ENCODE measurements around the gene AFF3.

The AFF3 gene

DNA sequence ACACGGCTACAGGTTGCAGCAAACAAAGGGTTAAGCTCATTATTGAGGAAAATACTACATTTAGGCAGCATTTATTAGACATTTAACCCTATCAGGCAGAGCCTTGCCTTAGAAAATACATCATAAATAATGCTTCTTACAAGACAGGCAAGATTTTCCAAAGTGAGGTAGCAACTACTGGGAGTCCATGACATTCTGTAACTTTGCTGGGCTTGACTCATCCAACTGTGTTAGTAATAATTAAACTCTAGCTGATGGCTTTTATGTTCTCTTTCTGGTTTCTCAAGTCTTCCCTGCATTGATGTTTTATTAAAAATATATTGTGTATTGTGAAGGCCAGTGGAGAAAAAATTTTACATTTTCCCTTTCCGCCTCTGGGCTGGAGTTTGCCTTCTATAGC is 291.3 kb downstream of the AFF3 start:
- H3K79me1 ChIP-seq (ENCODE audit: low read length), result no peaks in the 10 kb centered on the region
- H3K4me3 ChIP-seq (ENCODE audit: low read depth, low read length), result no peak overlapping the region
- no peaks in the 10 kb centered on the region for H3K79me2 ChIP-seq (ENCODE audit: control insufficient read depth, insufficient read depth, low read length, poor library complexity)
- no peaks in the 10 kb centered on the region for H3K27me3 ChIP-seq (ENCODE audit: insufficient read depth, low read length)
- H2BK12ac ChIP-seq (ENCODE audit: low read length), result no peak overlapping the region
- no peaks in the 10 kb centered on the region for H3K9me3 ChIP-seq (ENCODE audit: insufficient read depth, low read depth, low read length)
- no peak overlapping the region for H2BK120ac ChIP-seq (ENCODE audit: insufficient read depth, low read length, poor library complexity)
- no peak for DNase-seq
- no CpG with 5 or more reads among the region's 2 CpGs for WGBS (ENCODE audit: extremely low coverage, insufficient coverage, insufficient read length)
- no peak overlapping the region for H3K9ac ChIP-seq (ENCODE audit: low read length)
- no peaks in the 10 kb centered on the region for H3K4me1 ChIP-seq (ENCODE audit: control insufficient read depth in 1 of 2, insufficient read depth in 2 of 2, low read length in 2 of 2)
- no peak overlapping the region for H3K23ac ChIP-seq (ENCODE audit: low read length)
- no peaks in the 10 kb centered on the region for H3K36me3 ChIP-seq (ENCODE audit: control insufficient read depth in 1 of 2, insufficient read depth in 2 of 2, low read length in 2 of 2)
- H2AK5ac ChIP-seq (ENCODE audit: low read length), result no peak overlapping the region
- H3K4ac ChIP-seq (ENCODE audit: low read depth, low read length), result no peak overlapping the region
- no peak overlapping the region for H3K4me2 ChIP-seq (ENCODE audit: low read length)
- H4K91ac ChIP-seq (ENCODE audit: low read depth, low read length), result no peak overlapping the region
- H3K14ac ChIP-seq (ENCODE audit: low read length), result no peak overlapping the region
- H3K27ac ChIP-seq (ENCODE audit: low read depth, low read length), result no peak overlapping the region
- H3K18ac ChIP-seq (ENCODE audit: low read length), result no peak overlapping the region
- no peak overlapping the region for H4K12ac ChIP-seq (ENCODE audit: low read depth, low read length)
- no peak overlapping the region for H2AFZ ChIP-seq (ENCODE audit: insufficient read depth, low read length, poor library complexity)
- H4K8ac ChIP-seq (ENCODE audit: low read depth, low read length), result no peak overlapping the region
- no peak overlapping the region for H2BK5ac ChIP-seq (ENCODE audit: low read depth, low read length, poor library complexity)

GRCh38 chr2:99850084-99850710 is 292.2 kb downstream of the AFF3 start:
- no peaks in the 10 kb centered on the region for H3K9me3 ChIP-seq (ENCODE audit: insufficient read depth, low read depth, low read length)
- H3K4ac ChIP-seq (ENCODE audit: low read depth, low read length), result no peak overlapping the region
- no peaks in the 10 kb centered on the region for H3K27me3 ChIP-seq (ENCODE audit: insufficient read depth, low read length)

DNA sequence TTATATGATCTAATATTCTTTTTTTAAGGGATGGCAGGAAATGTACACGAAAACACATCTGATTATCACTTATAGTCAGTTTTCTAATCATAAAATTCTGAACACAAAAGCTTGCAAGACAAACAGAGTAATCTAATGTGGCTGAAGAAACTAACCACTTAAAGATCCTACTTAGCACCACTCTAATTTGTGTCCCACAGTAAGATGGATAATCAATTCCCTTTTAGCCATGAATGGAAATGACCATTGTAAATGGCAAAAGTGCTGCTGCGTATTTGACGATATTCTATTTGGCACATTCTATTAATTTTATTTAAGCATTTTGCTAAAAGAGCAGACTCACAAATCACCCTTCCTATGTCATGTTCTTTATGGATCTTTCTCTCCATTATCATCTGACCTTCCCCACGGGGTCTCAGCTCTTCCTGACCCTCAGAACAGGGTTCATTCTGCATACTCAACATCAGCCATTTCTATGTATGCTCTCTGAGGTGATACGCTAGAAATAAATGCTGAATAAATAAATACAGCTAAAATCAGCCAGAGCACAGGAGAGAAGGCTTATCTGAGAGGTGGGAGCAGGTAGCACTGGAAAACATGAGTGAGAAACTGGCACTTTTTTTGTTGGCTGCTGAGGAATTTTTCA is 295.8 kb downstream of the AFF3 start:
- Histone ChIP-seq H3K9me3 (ENCODE audit: insufficient read depth, low read depth, low read length) (no peaks in the 10 kb centered on the region), H2BK5ac (ENCODE audit: low read depth, low read length, poor library complexity) (no peak overlapping the region), H2AFZ (ENCODE audit: insufficient read depth, low read length, poor library complexity) (no peak overlapping the region), H3K79me2 (ENCODE audit: control insufficient read depth, insufficient read depth, low read length, poor library complexity) (no peaks in the 10 kb centered on the region), H3K4me2 (ENCODE audit: low read length) (no peak overlapping the region), H3K4me3 (ENCODE audit: low read depth, low read length) (no peak overlapping the region), H3K27me3 (ENCODE audit: insufficient read depth, low read length) (no peaks in the 10 kb centered on the region), H3K18ac (ENCODE audit: low read length) (no peak overlapping the region), H3K4ac (ENCODE audit: low read depth, low read length) (no peak overlapping the region), H2BK12ac (ENCODE audit: low read length) (no peak overlapping the region), H2AK5ac (ENCODE audit: low read length) (no peak overlapping the region), H3K14ac (ENCODE audit: low read length) (no peak overlapping the region), H3K4me1 (ENCODE audit: control insufficient read depth in 1 of 2, insufficient read depth in 2 of 2, low read length in 2 of 2) (no peaks in the 10 kb centered on the region), H3K27ac (ENCODE audit: low read depth, low read length) (no peak overlapping the region), H3K23ac (ENCODE audit: low read length) (no peak overlapping the region), H3K36me3 (ENCODE audit: control insufficient read depth in 1 of 2, insufficient read depth in 2 of 2, low read length in 2 of 2) (no peaks in the 10 kb centered on the region), H3K79me1 (ENCODE audit: low read length) (no peaks in the 10 kb centered on the region), H3K9ac (ENCODE audit: low read length) (no peak overlapping the region), H4K8ac (ENCODE audit: low read depth, low read length) (no peak overlapping the region), H4K12ac (ENCODE audit: low read depth, low read length) (no peak overlapping the region), H2BK120ac (ENCODE audit: insufficient read depth, low read length, poor library complexity) (no peak overlapping the region), H4K91ac (ENCODE audit: low read depth, low read length) (no peak overlapping the region)
- WGBS (ENCODE audit: extremely low coverage, insufficient coverage, insufficient read length), result no CpG with 5 or more reads among the region's 5 CpGs
- no peak for DNase-seq

More at GRCh38 chr2:99850084-99850710, 292.2 kb downstream of the AFF3 start:
- H2BK5ac ChIP-seq (ENCODE audit: low read depth, low read length, poor library complexity), result no peak overlapping the region
- WGBS (ENCODE audit: extremely low coverage, insufficient coverage, insufficient read length), result no CpG with 5 or more reads among the region's 5 CpGs
- DNase-seq, result no peak
- H3K27ac ChIP-seq (ENCODE audit: low read depth, low read length), result no peak overlapping the region
- H2AK5ac ChIP-seq (ENCODE audit: low read length), result no peak overlapping the region
- H2AFZ ChIP-seq (ENCODE audit: insufficient read depth, low read length, poor library complexity), result no peak overlapping the region
- no peak overlapping the region for H4K8ac ChIP-seq (ENCODE audit: low read depth, low read length)
- H3K79me2 ChIP-seq (ENCODE audit: control insufficient read depth, insufficient read depth, low read length, poor library complexity), result no peaks in the 10 kb centered on the region
- no peak overlapping the region for H3K9ac ChIP-seq (ENCODE audit: low read length)
- H3K36me3 ChIP-seq (ENCODE audit: control insufficient read depth in 1 of 2, insufficient read depth in 2 of 2, low read length in 2 of 2), result no peaks in the 10 kb centered on the region
- no peaks in the 10 kb centered on the region for H3K79me1 ChIP-seq (ENCODE audit: low read length)
- no peak overlapping the region for H2BK120ac ChIP-seq (ENCODE audit: insufficient read depth, low read length, poor library complexity)
- H3K14ac ChIP-seq (ENCODE audit: low read length), result no peak overlapping the region
- no peak overlapping the region for H3K23ac ChIP-seq (ENCODE audit: low read length)
- no peak overlapping the region for H4K12ac ChIP-seq (ENCODE audit: low read depth, low read length)
- H3K4me3 ChIP-seq (ENCODE audit: low read depth, low read length), result no peak overlapping the region
- H4K91ac ChIP-seq (ENCODE audit: low read depth, low read length), result no peak overlapping the region
- no peak overlapping the region for H3K18ac ChIP-seq (ENCODE audit: low read length)
- no peaks in the 10 kb centered on the region for H3K4me1 ChIP-seq (ENCODE audit: control insufficient read depth in 1 of 2, insufficient read depth in 2 of 2, low read length in 2 of 2)
- no peak overlapping the region for H3K4me2 ChIP-seq (ENCODE audit: low read length)
- no peak overlapping the region for H2BK12ac ChIP-seq (ENCODE audit: low read length)

DNA sequence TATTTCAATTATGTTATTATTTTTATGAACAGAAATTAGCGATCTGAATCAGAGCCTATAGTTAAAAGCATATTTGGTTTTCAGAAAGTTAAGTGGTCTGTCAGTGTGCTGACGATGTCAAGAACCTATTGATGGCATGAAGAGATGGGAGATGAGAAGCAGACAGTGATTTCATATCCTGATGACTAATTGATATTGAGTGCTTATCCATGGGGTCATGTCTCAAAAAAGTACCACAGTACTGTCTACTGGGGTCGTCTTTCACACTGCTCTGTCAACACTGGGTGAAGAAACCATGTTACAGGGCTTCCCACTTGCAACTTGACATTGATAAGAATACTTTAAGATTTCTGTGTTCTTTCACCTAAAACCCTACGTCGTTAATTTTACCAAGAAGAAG is 297.1 kb downstream of the AFF3 start:
- Histone ChIP-seq H3K79me2 (ENCODE audit: control insufficient read depth, insufficient read depth, low read length, poor library complexity) (no peaks in the 10 kb centered on the region), H4K91ac (ENCODE audit: low read depth, low read length) (no peak overlapping the region), H3K79me1 (ENCODE audit: low read length) (no peaks in the 10 kb centered on the region), H3K9ac (ENCODE audit: low read length) (no peak overlapping the region), H3K4me3 (ENCODE audit: low read depth, low read length) (no peak overlapping the region), H3K4me1 (ENCODE audit: control insufficient read depth in 1 of 2, insufficient read depth in 2 of 2, low read length in 2 of 2) (no peaks in the 10 kb centered on the region), H2BK12ac (ENCODE audit: low read length) (no peak overlapping the region), H4K12ac (ENCODE audit: low read depth, low read length) (no peak overlapping the region), H3K27me3 (ENCODE audit: insufficient read depth, low read length) (no peaks in the 10 kb centered on the region), H3K23ac (ENCODE audit: low read length) (no peak overlapping the region), H2AK5ac (ENCODE audit: low read length) (no peak overlapping the region), H2BK5ac (ENCODE audit: low read depth, low read length, poor library complexity) (no peak overlapping the region), H3K36me3 (ENCODE audit: control insufficient read depth in 1 of 2, insufficient read depth in 2 of 2, low read length in 2 of 2) (no peaks in the 10 kb centered on the region), H3K9me3 (ENCODE audit: insufficient read depth, low read depth, low read length) (no peaks in the 10 kb centered on the region), H3K14ac (ENCODE audit: low read length) (no peak overlapping the region), H3K4me2 (ENCODE audit: low read length) (no peak overlapping the region), H3K18ac (ENCODE audit: low read length) (no peak overlapping the region), H2AFZ (ENCODE audit: insufficient read depth, low read length, poor library complexity) (no peak overlapping the region), H3K27ac (ENCODE audit: low read depth, low read length) (no peak overlapping the region), H3K4ac (ENCODE audit: low read depth, low read length) (no peak overlapping the region), H4K8ac (ENCODE audit: low read depth, low read length) (no peak overlapping the region), H2BK120ac (ENCODE audit: insufficient read depth, low read length, poor library complexity) (no peak overlapping the region)
- no peak for DNase-seq
- no CpG with 5 or more reads among the region's 5 CpGs for WGBS (ENCODE audit: extremely low coverage, insufficient coverage, insufficient read length)
